ENCODE measurements around the gene SAXO1. TPM values are rescaled to one million over a fixed set of nuclear protein-coding genes. Genes with fewer than 3 reads are reported as not detected.

The SAXO1 gene
- total RNA-seq, 1 experiment from 2014 or later, result not detected

DNA sequence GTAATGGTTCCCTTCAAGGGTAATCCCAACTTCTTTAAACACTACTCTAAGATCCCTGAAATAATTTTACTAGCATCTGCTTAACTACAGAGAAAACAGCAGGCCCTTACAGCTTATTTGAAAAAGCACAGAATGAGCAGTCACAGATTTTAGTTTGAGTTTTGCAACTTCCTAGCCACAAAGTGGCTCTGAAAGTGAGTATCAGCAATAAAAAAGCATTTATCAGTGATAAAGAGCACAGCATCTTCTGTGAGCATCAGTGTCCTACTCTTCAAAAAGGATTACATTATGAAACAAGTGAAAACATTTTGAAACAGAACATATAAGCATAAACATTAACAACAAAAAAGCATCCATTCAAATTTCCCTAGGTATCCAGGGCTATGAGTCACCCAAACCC is 45.0 kb downstream of the SAXO1 start:
- H2AFZ ChIP-seq (ENCODE audit: low read length), result no peak overlapping the region
- no peak for DNase-seq
- no peak for TF ChIP-seq EZH2 (IDR thresholded peaks at IDR 0.05; ENCODE audit: low read length, unreplicated experiment)
- TF ChIP-seq EZH2phosphoT487 (IDR thresholded peaks at IDR 0.05; ENCODE audit: borderline replicate concordance, low read length), result no peak
- no peak overlapping the region for H3K4me3 ChIP-seq (ENCODE audit: low read length)
- BruUV-seq (replicated peaks), result no TSS peak
- H3K79me2 ChIP-seq (ENCODE audit: low read length), result no peaks in the 10 kb centered on the region
- H3K4me2 ChIP-seq (ENCODE audit: low read length), result no peak overlapping the region
- CTCF ChIA-PET, result no interaction called here
- POLR2A ChIA-PET (ENCODE audit: unreplicated experiment), result no interaction called here
- no peak overlapping the region for H3K27ac ChIP-seq (ENCODE audit: low read length)
- H3K9me3 ChIP-seq (ENCODE audit: low read length), result no peaks in the 10 kb centered on the region
- no peaks in the 10 kb centered on the region for H3F3A ChIP-seq (ENCODE audit: low read length, unreplicated experiment)
- H3K9ac ChIP-seq (ENCODE audit: low read length), result no peak overlapping the region
- intact Hi-C loops (cut with micrococcal nuclease), result no loop called here
- H3K4me1 ChIP-seq (ENCODE audit: insufficient read depth, low read length), result no peaks in the 10 kb centered on the region
- H3K36me3 ChIP-seq (ENCODE audit: low read depth, low read length), result no peaks in the 10 kb centered on the region
- no peaks in the 10 kb centered on the region for H3K9me2 ChIP-seq (replicated peaks; ENCODE audit: low read length)
- no peaks in the 10 kb centered on the region for H3K27me3 ChIP-seq (ENCODE audit: low read length)
- H4K20me1 ChIP-seq (ENCODE audit: low read length), result no peaks in the 10 kb centered on the region
- no peak for ATAC-seq

DNA sequence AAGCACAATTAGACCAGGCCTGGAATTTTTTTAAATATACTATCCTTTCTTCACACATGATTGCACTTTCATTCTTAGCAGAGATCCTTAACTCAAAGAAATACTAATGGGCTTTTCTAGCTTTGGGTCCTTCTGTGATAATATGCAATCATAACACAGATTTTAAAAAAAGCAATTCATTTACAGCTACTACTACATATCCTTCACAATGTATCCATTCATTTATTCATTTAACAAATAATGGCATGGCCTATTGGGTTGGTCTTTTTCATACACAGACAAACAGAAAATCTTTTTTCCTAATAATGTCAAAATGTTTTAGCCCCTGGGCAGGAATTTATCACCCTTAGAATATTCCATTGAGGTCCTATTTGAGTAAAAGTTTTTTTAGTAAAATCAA is 47.0 kb downstream of the SAXO1 start:
- no TSS peak for BruUV-seq (replicated peaks)
- ChIA-PET POLR2A (ENCODE audit: unreplicated experiment) (no interaction called here), CTCF (no interaction called here)
- intact Hi-C loops (cut with micrococcal nuclease), result no loop called here
- DNase-seq (no peak), ATAC-seq (no peak)
- no peaks in the 10 kb centered on the region for H3K27me3 ChIP-seq (ENCODE audit: low read length)
- no peak overlapping the region for H3K9ac ChIP-seq (ENCODE audit: low read length)
- no peaks in the 10 kb centered on the region for H3K9me3 ChIP-seq (ENCODE audit: low read length)
- no peaks in the 10 kb centered on the region for H3K9me2 ChIP-seq (replicated peaks; ENCODE audit: low read length)
- H3K36me3 ChIP-seq (ENCODE audit: low read depth, low read length), result no peaks in the 10 kb centered on the region
- H3K4me3 ChIP-seq (ENCODE audit: low read length), result no peak overlapping the region
- no peaks in the 10 kb centered on the region for H3K79me2 ChIP-seq (ENCODE audit: low read length)
- no peaks in the 10 kb centered on the region for H4K20me1 ChIP-seq (ENCODE audit: low read length)
- peaks cover 4% of the 10 kb centered on the region; the same call in 1 of the 2 replicates for H3K4me1 ChIP-seq (ENCODE audit: insufficient read depth, low read length)
- TF ChIP-seq EZH2phosphoT487 (IDR thresholded peaks at IDR 0.05; ENCODE audit: borderline replicate concordance, low read length) (no peak), EZH2 (IDR thresholded peaks at IDR 0.05; ENCODE audit: low read length, unreplicated experiment) (no peak)
- TF ChIP-seq, protein P1, sequence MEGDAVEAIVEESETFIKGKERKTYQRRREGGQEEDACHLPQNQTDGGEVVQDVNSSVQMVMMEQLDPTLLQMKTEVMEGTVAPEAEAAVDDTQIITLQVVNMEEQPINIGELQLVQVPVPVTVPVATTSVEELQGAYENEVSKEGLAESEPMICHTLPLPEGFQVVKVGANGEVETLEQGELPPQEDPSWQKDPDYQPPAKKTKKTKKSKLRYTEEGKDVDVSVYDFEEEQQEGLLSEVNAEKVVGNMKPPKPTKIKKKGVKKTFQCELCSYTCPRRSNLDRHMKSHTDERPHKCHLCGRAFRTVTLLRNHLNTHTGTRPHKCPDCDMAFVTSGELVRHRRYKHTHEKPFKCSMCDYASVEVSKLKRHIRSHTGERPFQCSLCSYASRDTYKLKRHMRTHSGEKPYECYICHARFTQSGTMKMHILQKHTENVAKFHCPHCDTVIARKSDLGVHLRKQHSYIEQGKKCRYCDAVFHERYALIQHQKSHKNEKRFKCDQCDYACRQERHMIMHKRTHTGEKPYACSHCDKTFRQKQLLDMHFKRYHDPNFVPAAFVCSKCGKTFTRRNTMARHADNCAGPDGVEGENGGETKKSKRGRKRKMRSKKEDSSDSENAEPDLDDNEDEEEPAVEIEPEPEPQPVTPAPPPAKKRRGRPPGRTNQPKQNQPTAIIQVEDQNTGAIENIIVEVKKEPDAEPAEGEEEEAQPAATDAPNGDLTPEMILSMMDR (conservative IDR thresholded peaks at IDR 0.05; ENCODE audit: low read depth, low read length), result no peak
- H2AFZ ChIP-seq (ENCODE audit: low read length), result no peak overlapping the region
- H3F3A ChIP-seq (ENCODE audit: low read length, unreplicated experiment), result no peaks in the 10 kb centered on the region
- no peak overlapping the region for H3K4me2 ChIP-seq (ENCODE audit: low read length)
- H3K27ac ChIP-seq (ENCODE audit: low read length), result no peak overlapping the region

DNA sequence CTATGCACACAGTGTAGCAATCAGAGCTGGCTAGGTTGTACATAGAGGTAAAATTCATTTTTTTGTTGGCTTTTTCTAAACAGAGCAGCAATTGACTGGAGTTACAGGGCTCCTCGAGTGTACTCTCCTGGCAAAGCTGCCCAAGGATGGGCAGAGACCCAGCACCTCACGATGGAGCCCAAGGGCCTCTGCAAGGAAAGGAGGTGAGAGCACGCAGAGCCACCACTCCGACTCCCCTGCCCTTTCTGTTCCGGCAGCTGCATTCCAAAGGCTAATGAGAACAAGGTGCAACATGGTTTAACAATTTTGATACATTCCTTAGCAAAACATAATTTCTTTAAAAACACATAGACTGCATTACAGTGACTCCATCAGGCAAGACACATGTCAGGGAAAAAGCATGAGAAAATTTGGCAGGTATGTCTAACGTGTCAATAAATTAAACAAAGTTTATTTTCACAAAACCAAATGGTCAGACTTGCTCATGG is 47.5 kb downstream of the SAXO1 start:
- no peak for DNase-seq
- no peak overlapping the region for H3K4me2 ChIP-seq (ENCODE audit: low read length)
- H3K27me3 ChIP-seq (ENCODE audit: low read length), result no peaks in the 10 kb centered on the region
- no peak for ATAC-seq
- H3K36me3 ChIP-seq (ENCODE audit: low read depth, low read length), result no peaks in the 10 kb centered on the region
- no peak overlapping the region for H2AFZ ChIP-seq (ENCODE audit: low read length)
- ChIA-PET POLR2A (ENCODE audit: unreplicated experiment) (no interaction called here), CTCF (no interaction called here)
- no peak for TF ChIP-seq EZH2 (IDR thresholded peaks at IDR 0.05; ENCODE audit: low read length, unreplicated experiment)
- TF ChIP-seq, protein P1 (conservative IDR thresholded peaks at IDR 0.05; ENCODE audit: low read depth, low read length), result no peak
- no peak for TF ChIP-seq EZH2phosphoT487 (IDR thresholded peaks at IDR 0.05; ENCODE audit: borderline replicate concordance, low read length)
- H4K20me1 ChIP-seq (ENCODE audit: low read length), result no peaks in the 10 kb centered on the region
- H3K79me2 ChIP-seq (ENCODE audit: low read length), result no peaks in the 10 kb centered on the region
- BruUV-seq (replicated peaks), result no TSS peak
- no peak overlapping the region for H3K9ac ChIP-seq (ENCODE audit: low read length)
- H3F3A ChIP-seq (ENCODE audit: low read length, unreplicated experiment), result no peaks in the 10 kb centered on the region
- no peak overlapping the region for H3K27ac ChIP-seq (ENCODE audit: low read length)
- H3K9me3 ChIP-seq (ENCODE audit: low read length), result no peaks in the 10 kb centered on the region
- H3K4me1 ChIP-seq (ENCODE audit: insufficient read depth, low read length), result peaks cover 4% of the 10 kb centered on the region; the same call in 1 of the 2 replicates
- no peak overlapping the region for H3K4me3 ChIP-seq (ENCODE audit: low read length)
- intact Hi-C loops (cut with micrococcal nuclease), result no loop called here
- H3K9me2 ChIP-seq (replicated peaks; ENCODE audit: low read length), result no peaks in the 10 kb centered on the region
